Endothelial cell of umbilical vein (primary cell): ENCODE results near the gene NFYC. TPM values are rescaled to one million over a fixed set of nuclear protein-coding genes. Genes with fewer than 3 reads are reported as not detected.

Source experiments
- BruUV-seq: library from RNA; stranded (reverse); fragments of 400-500 nt; replicated peaks from 2 replicates; lab custom pipeline; 2021; lab: Mats Ljungman, UMichigan
- CTCF ChIA-PET: fragments of 300-600, 350-600 bp; sonication (Branson Sonifier 250); formaldehyde crosslinking; loops from one replicate; lab custom pipeline; 2021; ENCODE audit warnings: antibody characterized with exemption, inconsistent platforms; lab: Charles Lee
- POLR2A ChIA-PET: fragments of 300-600, 350-600 bp; sonication (Branson Sonifier 250); formaldehyde crosslinking; loops from one replicate; lab custom pipeline; 2021; ENCODE audit warnings: antibody characterized with exemption, inconsistent platforms; lab: Charles Lee
- DNase-seq: peaks from one replicate; pipeline ENCODE4 v3.0.0-alpha.2; 2011; ENCODE audit warnings: low read depth, low spot score
- FAIRE-seq: peaks from 2 replicates; lab custom pipeline; 2011; peaks lifted over from hg19 to GRCh38; lab: Jason Lieb, UNC
- H2AFZ ChIP-seq: 2 replicates; pipeline ENCODE4 v1.6.0; 2012; ENCODE audit warnings: low read depth, low read length, control low read depth, inconsistent platforms
- H3K27ac ChIP-seq: 2 replicates; pipeline ENCODE4 v1.5.1; 2011; ENCODE audit warnings: low read depth, mild to moderate bottlenecking, control low read depth, low read length, moderate library complexity; ENCODE audit not compliant: insufficient read depth
- H3K27me3 ChIP-seq, 2 experiments: 2 replicates each; pipeline versions ENCODE4 v1.6.0 to v1.6.1; 2011; ENCODE audit warnings: low read length in 2 of 2, mixed read lengths in 1 of 2; ENCODE audit not compliant: control insufficient read depth in 2 of 2, insufficient read depth in 2 of 2
- H3K36me3 ChIP-seq, 2 experiments: 2 replicates in 1 of 2; 3 replicates in 1 of 2; pipeline ENCODE4 v1.5.1; 2011; ENCODE audit warnings: low read length in 2 of 2, mild to moderate bottlenecking in 1 of 2, moderate library complexity in 1 of 2; ENCODE audit not compliant: control insufficient read depth in 2 of 2, insufficient read depth in 2 of 2; ENCODE audit errors: extremely low read depth in 1 of 2
- H3K4me1 ChIP-seq: 3 replicates; pipeline ENCODE4 v1.5.1; 2011; ENCODE audit warnings: mild to moderate bottlenecking, low read length; ENCODE audit not compliant: control insufficient read depth, insufficient read depth; ENCODE audit errors: extremely low read depth
- H3K4me2 ChIP-seq: 2 replicates; pipeline ENCODE4 v1.6.1; 2011; ENCODE audit warnings: low read length, control low read depth, mixed read lengths; ENCODE audit not compliant: insufficient read depth
- H3K4me3 ChIP-seq, 3 experiments: fragments of 200-600 bp in 1 of 3; sonication (generic), shearing (Covaris generic) in 1 of 3; replicated peaks in 1 of 3; 2 replicates each; pipeline ENCODE4 v1.5.1; 2011 to 2016; ENCODE audit warnings: control low read depth in 3 of 3, low read length in 3 of 3, mild to moderate bottlenecking in 2 of 3, inconsistent platforms in 1 of 3, low read depth in 1 of 3, moderate library complexity in 1 of 3; ENCODE audit not compliant: insufficient read depth in 1 of 3
- H3K79me2 ChIP-seq: 2 replicates; pipeline ENCODE4 v1.6.0; 2012; ENCODE audit warnings: low read length, inconsistent platforms; ENCODE audit not compliant: control insufficient read depth, insufficient read depth
- H3K9ac ChIP-seq: replicated peaks from 2 replicates; pipeline ENCODE3; 2011; ENCODE audit warnings: low read length, control low read depth; ENCODE audit not compliant: insufficient read depth; ENCODE audit errors: extremely low read depth
- H3K9me1 ChIP-seq: replicated peaks from 3 replicates; pipeline ENCODE4 v1.6.0; 2011; ENCODE audit warnings: mild to moderate bottlenecking, low read length; ENCODE audit not compliant: control insufficient read depth, insufficient read depth; ENCODE audit errors: extremely low read depth
- H3K9me3 ChIP-seq: replicated peaks from 2 replicates; pipeline ENCODE4 v1.5.1; 2012; ENCODE audit warnings: low read length, inconsistent platforms; ENCODE audit not compliant: control insufficient read depth, insufficient read depth
- H4K20me1 ChIP-seq: replicated peaks from 2 replicates; pipeline ENCODE3; 2011; ENCODE audit warnings: mild to moderate bottlenecking, low read length; ENCODE audit not compliant: control insufficient read depth, insufficient read depth; ENCODE audit errors: extremely low read depth
- CTCF ChIP-seq, 2 donors: IDR thresholded peaks; 1 replicate in 1 of 2; 2 replicates in 1 of 2; pipeline ENCODE4 v1.5.1; 2011; ENCODE audit warnings: low read length in 2 of 2, mild to moderate bottlenecking in 2 of 2, moderate library complexity in 2 of 2, control low read depth in 1 of 2, inconsistent platforms in 1 of 2, low read depth in 1 of 2; ENCODE audit not compliant: insufficient read depth in 1 of 2; ENCODE audit errors: extremely low read depth in 1 of 2
- EZH2 ChIP-seq: IDR thresholded peaks from 2 replicates; pipeline ENCODE4 v1.6.1; 2012; ENCODE audit warnings: borderline replicate concordance, low read depth, mild to moderate bottlenecking, moderate library complexity, low read length, inconsistent platforms; ENCODE audit not compliant: severe bottlenecking
- FOS ChIP-seq: IDR thresholded peaks from 2 replicates; pipeline ENCODE4 v1.6.1; 2011; ENCODE audit warnings: mild to moderate bottlenecking, low read length, moderate library complexity, borderline replicate concordance; ENCODE audit not compliant: insufficient read depth
- GATA2 ChIP-seq: IDR thresholded peaks from 2 replicates; pipeline ENCODE4 v1.7.0; 2011; ENCODE audit warnings: low read depth, mild to moderate bottlenecking, moderate library complexity, mixed read lengths, low read length; ENCODE audit not compliant: insufficient read length, insufficient read depth
- JUN ChIP-seq: IDR thresholded peaks from 2 replicates; pipeline ENCODE4 v1.6.1; 2011; ENCODE audit warnings: borderline replicate concordance, low read depth; ENCODE audit not compliant: insufficient read length, insufficient read depth
- MAX ChIP-seq: IDR thresholded peaks from 2 replicates; pipeline ENCODE4 v1.6.1; 2011; ENCODE audit not compliant: insufficient read depth, insufficient read length
- MYC ChIP-seq: IDR thresholded peaks from one replicate; pipeline ENCODE4 v1.6.1; 2011; ENCODE audit warnings: mild to moderate bottlenecking, low read depth, low read length
- POLR2A ChIP-seq: IDR thresholded peaks from 2 replicates; pipeline ENCODE4 v1.6.1; 2012; ENCODE audit warnings: low read depth, mild to moderate bottlenecking, control low read depth, low read length
- POLR2AphosphoS5 ChIP-seq: IDR thresholded peaks from 2 replicates; pipeline ENCODE4 v1.6.1; 2012; ENCODE audit warnings: low read depth, mild to moderate bottlenecking, control low read depth, low read length, moderate library complexity; ENCODE audit not compliant: insufficient read depth
- dilution Hi-C: fragments of 300-500 bp; cut with MboI; formaldehyde crosslinking; loops from one replicate; pipeline ENCODE4 v1.15.0; 2019; ENCODE audit warnings: low sequenced_read_pairs; ENCODE audit not compliant: extremely low pct_ligation_motif_present
- intact Hi-C: fragments of 100-400 bp; cut with micrococcal nuclease; formaldehyde crosslinking; loops from one replicate; pipeline ENCODE4 v1.10.0; 2022
- polyA plus RNA-seq, 4 experiments: library from polyadenylated mRNA; depleted of rRNA in 3 of 4; stranded (reverse) in 3 of 4; unstranded in 1 of 4; fragments of >200 nt; gene quantifications; 2 replicates each; pipeline versions ENCODE4 v1.2.1 to v1.2.3, GENCODE V29; 2011 to 2012; ENCODE audit warnings: missing spikeins in 1 of 4
- total RNA-seq: library from RNA; stranded (reverse); gene quantifications from 2 replicates; pipeline ENCODE4 v1.2.3, GENCODE V29; 2021

The NFYC gene
- total and polyA plus RNA-seq, 2 donors (not counting 3 experiments of a cell fraction or from before 2014, with no cell fraction given) = 51.1 to 81.7 TPM

- TF ChIP-seq EZH2 (no peak), CTCF (IDR thresholded peaks at IDR 0.05; ENCODE audit: extremely low read depth in 1 of 2, insufficient read depth in 1 of 2, low read depth in 1 of 2, low read length in 2 of 2) (no peak), FOS (no peak), MYC (no peak), GATA2 (no peak), JUN (no peak), POLR2AphosphoS5 (no peak), MAX (no peak), POLR2A (no peak)
- Histone ChIP-seq H4K20me1 (no peaks in the 10 kb centered on the region), H3K27me3 (no peaks in the 10 kb centered on the region), H2AFZ (no peak overlapping the region), H3K9me3 (no peaks in the 10 kb centered on the region), H3K4me3 (no peak overlapping the region), H3K9me1 (no peaks in the 10 kb centered on the region), H3K9ac (no peak overlapping the region), H3K27ac (no peak overlapping the region), H3K36me3 (peaks cover 6 to 22% of the 10 kb centered on the region in 2 experiments), H3K79me2 (no peaks in the 10 kb centered on the region), H3K4me2 (no peak overlapping the region), H3K4me1 (no peaks in the 10 kb centered on the region)
- ChIA-PET CTCF (interaction anchor here (0.8 to 3.2 kb wide), 7 partner anchors 8 to 189 kb away, joined by 3 to 53 read pairs (median 5); no protein-coding TSS in a partner anchor), POLR2A (no interaction called here)
- no TSS peak for BruUV-seq
- intact Hi-C loops = no loop called here
- no peak for DNase-seq
- FAIRE-seq = no peak
- dilution Hi-C loops = no loop called here
Measured at GRCh38 chr1:40763742-40764532, 72.4 kb downstream of the NFYC start.
